ENCODE data around the gene OR2S2. TPM values are rescaled to one million over a fixed set of nuclear protein-coding genes. Genes with fewer than 3 reads are reported as not detected.

OR2S2 gene
- total RNA-seq, 1 donor from 2014 or later = not detected

GRCh38 chr9:35923927-35924763, 33.8 kb downstream of the OR2S2 start:
- peak overlapping the region; percentile 34 for H3K4me3 ChIP-seq (ENCODE audit: low read depth, low read length)

GRCh38 chr9:35923598-35923926, 34.4 kb downstream of the OR2S2 start:
- no peak for DNase-seq (ENCODE audit: low read depth)
- peak overlapping the region; percentile 34 for H3K4me3 ChIP-seq (ENCODE audit: low read depth, low read length)
- no peak for TF ChIP-seq CTCF (conservative IDR thresholded peaks at IDR 0.05; ENCODE audit: low read depth, low read length)

More at GRCh38 chr9:35923927-35924763, 33.8 kb downstream of the OR2S2 start:
- no peak for TF ChIP-seq CTCF (conservative IDR thresholded peaks at IDR 0.05; ENCODE audit: low read depth, low read length)
- DNase-seq (ENCODE audit: low read depth) = peak; percentile 95

GRCh38 chr9:35920051-35920620, 37.8 kb downstream of the OR2S2 start:
- H3K4me3 ChIP-seq (ENCODE audit: low read depth, low read length) = no peak overlapping the region
- TF ChIP-seq CTCF (conservative IDR thresholded peaks at IDR 0.05; ENCODE audit: low read depth, low read length) = no peak
- DNase-seq (ENCODE audit: low read depth) = no peak

GRCh38 chr9:35919212-35920008, 38.5 kb downstream of the OR2S2 start:
- TF ChIP-seq CTCF (conservative IDR thresholded peaks at IDR 0.05; ENCODE audit: low read depth, low read length) = no peak
- H3K4me3 ChIP-seq (ENCODE audit: low read depth, low read length) = no peak overlapping the region
- DNase-seq (ENCODE audit: low read depth) = no peak

GRCh38 chr9:35918780-35919179, 39.2 kb downstream of the OR2S2 start:
- H3K4me3 ChIP-seq (ENCODE audit: low read depth, low read length) = no peak overlapping the region
- no peak for DNase-seq (ENCODE audit: low read depth)
- no peak for TF ChIP-seq CTCF (conservative IDR thresholded peaks at IDR 0.05; ENCODE audit: low read depth, low read length)

- DNase-seq (ENCODE audit: low read depth) = no peak
- no peak for TF ChIP-seq CTCF (conservative IDR thresholded peaks at IDR 0.05; ENCODE audit: low read depth, low read length)
- no peak overlapping the region for H3K4me3 ChIP-seq (ENCODE audit: low read depth, low read length)
These were observed 40.7 kb downstream of the OR2S2 start for GRCh38 chr9:35917261-35917660.
